ENCODE measurements around the gene USP43. TPM values are rescaled to one million over a fixed set of nuclear protein-coding genes. Genes with fewer than 3 reads are reported as not detected.
"Not testable (repeated sequence)": the region's sequence is repeated elsewhere in the genome, so short reads cannot be mapped to it uniquely, and the experiment has no call there.

The USP43 gene
- total RNA-seq, 1 donor from 2014 or later: 0.07 TPM

- no peak for DNase-seq (ENCODE audit: low read depth, low spot score)
These were observed 13.4 kb downstream of the USP43 start for GRCh38 chr17:9658593-9659211.

- DNase-seq (ENCODE audit: low read depth, low spot score): no peak
These were observed 15.7 kb downstream of the USP43 start for GRCh38 chr17:9661027-9661426.

GRCh38 chr17:9663511-9663910, 18.2 kb downstream of the USP43 start:
- not testable (repeated sequence) for DNase-seq (ENCODE audit: low read depth, low spot score)

GRCh38 chr17:9666461-9667050, 21.2 kb downstream of the USP43 start:
- no peak for DNase-seq (ENCODE audit: low read depth, low spot score)

- DNase-seq (ENCODE audit: low read depth, low spot score): no peak
These were observed 23.2 kb downstream of the USP43 start for GRCh38 chr17:9668517-9668916.

- DNase-seq (ENCODE audit: low read depth, low spot score): no peak
These were observed 24.3 kb downstream of the USP43 start for GRCh38 chr17:9669551-9670008.

GRCh38 chr17:9670596-9670995, 25.3 kb downstream of the USP43 start:
- DNase-seq (ENCODE audit: low read depth, low spot score): no peak

- no peak for DNase-seq (ENCODE audit: low read depth, low spot score)
These were observed 26.2 kb downstream of the USP43 start for GRCh38 chr17:9671559-9671958.

GRCh38 chr17:9672266-9672665, 26.9 kb downstream of the USP43 start:
- no peak for DNase-seq (ENCODE audit: low read depth, low spot score)

- no peak for DNase-seq (ENCODE audit: low read depth, low spot score)
These were observed 27.4 kb downstream of the USP43 start for GRCh38 chr17:9672691-9673090.

- DNase-seq (ENCODE audit: low read depth, low spot score): no peak
These were observed 30.8 kb downstream of the USP43 start for GRCh38 chr17:9676084-9676483.

GRCh38 chr17:9676820-9677310, 31.5 kb downstream of the USP43 start:
- no peak for DNase-seq (ENCODE audit: low read depth, low spot score)

- DNase-seq (ENCODE audit: low read depth, low spot score): no peak
These were observed 32.1 kb downstream of the USP43 start for GRCh38 chr17:9677411-9677810.

GRCh38 chr17:9677896-9678295, 32.6 kb downstream of the USP43 start:
- no peak for DNase-seq (ENCODE audit: low read depth, low spot score)

GRCh38 chr17:9684955-9685621, 39.8 kb downstream of the USP43 start:
- no peak for DNase-seq (ENCODE audit: low read depth, low spot score)

- DNase-seq (ENCODE audit: low read depth, low spot score): no peak
These were observed 48.4 kb downstream of the USP43 start for GRCh38 chr17:9693755-9694154.

- no peak for DNase-seq (ENCODE audit: low read depth, low spot score)
These were observed 51.1 kb downstream of the USP43 start for GRCh38 chr17:9696279-9697044.

- DNase-seq (ENCODE audit: low read depth, low spot score): no peak
These were observed 54.8 kb downstream of the USP43 start for GRCh38 chr17:9700136-9700535.

GRCh38 chr17:9700754-9701476, 55.6 kb downstream of the USP43 start:
- no peak for DNase-seq (ENCODE audit: low read depth, low spot score)

- no peak for DNase-seq (ENCODE audit: low read depth, low spot score)
These were observed 57.2 kb downstream of the USP43 start for GRCh38 chr17:9702482-9702881.
